HEK293 (cell line): ENCODE data around the gene PTBP1.

Experiments
- REST ChIP-seq: fragments of 450-650 bp; formaldehyde crosslinking; IDR thresholded peaks from 2 replicates; pipeline ENCODE4 v1.5.1; 2016; ENCODE audit warnings: missing biosample characterization, missing genetic modification characterization
- ZFP41 ChIP-seq: fragments of 450-650 bp; formaldehyde crosslinking; IDR thresholded peaks from 2 replicates; pipeline ENCODE4 v1.5.1; 2016; ENCODE audit warnings: missing biosample characterization, missing genetic modification characterization, borderline replicate concordance
- ZNF664 ChIP-seq: fragments of 450-650 bp; formaldehyde crosslinking; IDR thresholded peaks from 2 replicates; pipeline ENCODE4 v1.5.1; 2016; ENCODE audit warnings: missing biosample characterization, missing genetic modification characterization
- ZSCAN30 ChIP-seq: fragments of 450-650 bp; IDR thresholded peaks from 2 replicates; pipeline ENCODE4 v1.5.1; 2018; ENCODE audit warnings: missing biosample characterization, mild to moderate bottlenecking, missing genetic modification characterization, moderate library complexity
- ZXDB ChIP-seq: fragments of 450-650 bp; formaldehyde crosslinking; IDR thresholded peaks from 2 replicates; pipeline ENCODE4 v1.5.1; 2016; ENCODE audit warnings: missing biosample characterization, missing genetic modification characterization
- TF ChIP-seq, protein P1 (sequence below): fragments of 450-650 bp; formaldehyde crosslinking; IDR thresholded peaks from 2 replicates; pipeline ENCODE4 v1.5.1; 2016; ENCODE audit warnings: missing biosample characterization, missing genetic modification characterization

GRCh38 chr19:807627-808422 lies 10.6 kb downstream of the PTBP1 start:
- no peak for TF ChIP-seq ZFP41 (tag by site-specific recombination)
- TF ChIP-seq, protein P1, sequence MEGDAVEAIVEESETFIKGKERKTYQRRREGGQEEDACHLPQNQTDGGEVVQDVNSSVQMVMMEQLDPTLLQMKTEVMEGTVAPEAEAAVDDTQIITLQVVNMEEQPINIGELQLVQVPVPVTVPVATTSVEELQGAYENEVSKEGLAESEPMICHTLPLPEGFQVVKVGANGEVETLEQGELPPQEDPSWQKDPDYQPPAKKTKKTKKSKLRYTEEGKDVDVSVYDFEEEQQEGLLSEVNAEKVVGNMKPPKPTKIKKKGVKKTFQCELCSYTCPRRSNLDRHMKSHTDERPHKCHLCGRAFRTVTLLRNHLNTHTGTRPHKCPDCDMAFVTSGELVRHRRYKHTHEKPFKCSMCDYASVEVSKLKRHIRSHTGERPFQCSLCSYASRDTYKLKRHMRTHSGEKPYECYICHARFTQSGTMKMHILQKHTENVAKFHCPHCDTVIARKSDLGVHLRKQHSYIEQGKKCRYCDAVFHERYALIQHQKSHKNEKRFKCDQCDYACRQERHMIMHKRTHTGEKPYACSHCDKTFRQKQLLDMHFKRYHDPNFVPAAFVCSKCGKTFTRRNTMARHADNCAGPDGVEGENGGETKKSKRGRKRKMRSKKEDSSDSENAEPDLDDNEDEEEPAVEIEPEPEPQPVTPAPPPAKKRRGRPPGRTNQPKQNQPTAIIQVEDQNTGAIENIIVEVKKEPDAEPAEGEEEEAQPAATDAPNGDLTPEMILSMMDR, result no peak
- TF ChIP-seq ZSCAN30 (tag by site-specific recombination), result no peak
- no peak for TF ChIP-seq ZNF664 (tag by site-specific recombination)
- TF ChIP-seq ZXDB, result no peak
- no peak for TF ChIP-seq REST (tag by site-specific recombination)
